ENCODE data around the gene SNAP47.
A peak's percentile ranks its signal among the peaks of the same experiment; 100 is the strongest.

SNAP47 gene

DNA sequence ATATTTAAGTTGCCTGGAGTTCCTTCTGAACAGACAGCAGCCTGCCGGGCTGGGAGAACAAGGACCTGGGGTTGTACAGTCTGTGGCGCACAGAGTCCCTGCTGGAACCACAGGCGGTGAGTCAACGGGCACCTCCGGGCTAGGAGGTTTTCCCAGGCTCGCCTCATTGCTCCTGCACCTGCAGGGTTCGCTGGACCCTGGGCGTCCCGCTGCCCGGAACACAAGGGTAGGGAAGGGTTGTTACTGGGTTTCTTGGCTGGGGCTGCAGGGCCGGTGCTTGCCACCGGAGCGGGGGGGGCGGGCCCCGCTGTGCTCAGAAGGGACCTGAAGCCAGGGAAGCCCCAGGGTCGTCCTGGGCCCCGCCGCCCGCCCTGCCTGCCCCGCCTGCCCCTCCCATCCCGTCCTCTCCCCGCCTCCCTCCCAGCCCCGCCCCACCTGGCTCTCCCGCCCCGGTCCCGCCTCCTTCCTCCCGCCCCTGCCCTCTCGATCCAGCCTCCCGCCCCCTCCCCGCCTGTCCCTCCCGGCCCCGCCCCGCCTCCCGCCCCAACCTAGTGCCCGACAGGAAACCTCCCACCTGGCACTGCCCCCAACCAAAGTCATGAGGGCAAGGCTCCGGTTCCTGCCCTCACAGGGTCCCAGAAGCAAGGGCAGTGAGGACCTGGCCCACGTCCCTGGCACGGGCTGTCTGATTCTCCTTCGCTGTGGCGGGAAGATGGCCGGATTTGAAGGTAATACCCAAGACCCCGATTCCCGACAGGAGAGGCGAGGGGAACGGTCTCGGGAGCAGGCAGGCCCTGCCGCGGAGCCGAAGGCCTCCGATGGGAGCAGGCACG, 7.0 kb upstream of the SNAP47 start:
- peak; percentile 42 for DNase-seq (ENCODE audit: low read depth)
- H3K4me3 ChIP-seq (ENCODE audit: control insufficient read depth, low read depth, low read length), result peak overlapping the region; percentile 39
- TF ChIP-seq, protein P1, sequence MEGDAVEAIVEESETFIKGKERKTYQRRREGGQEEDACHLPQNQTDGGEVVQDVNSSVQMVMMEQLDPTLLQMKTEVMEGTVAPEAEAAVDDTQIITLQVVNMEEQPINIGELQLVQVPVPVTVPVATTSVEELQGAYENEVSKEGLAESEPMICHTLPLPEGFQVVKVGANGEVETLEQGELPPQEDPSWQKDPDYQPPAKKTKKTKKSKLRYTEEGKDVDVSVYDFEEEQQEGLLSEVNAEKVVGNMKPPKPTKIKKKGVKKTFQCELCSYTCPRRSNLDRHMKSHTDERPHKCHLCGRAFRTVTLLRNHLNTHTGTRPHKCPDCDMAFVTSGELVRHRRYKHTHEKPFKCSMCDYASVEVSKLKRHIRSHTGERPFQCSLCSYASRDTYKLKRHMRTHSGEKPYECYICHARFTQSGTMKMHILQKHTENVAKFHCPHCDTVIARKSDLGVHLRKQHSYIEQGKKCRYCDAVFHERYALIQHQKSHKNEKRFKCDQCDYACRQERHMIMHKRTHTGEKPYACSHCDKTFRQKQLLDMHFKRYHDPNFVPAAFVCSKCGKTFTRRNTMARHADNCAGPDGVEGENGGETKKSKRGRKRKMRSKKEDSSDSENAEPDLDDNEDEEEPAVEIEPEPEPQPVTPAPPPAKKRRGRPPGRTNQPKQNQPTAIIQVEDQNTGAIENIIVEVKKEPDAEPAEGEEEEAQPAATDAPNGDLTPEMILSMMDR (conservative IDR thresholded peaks at IDR 0.05; ENCODE audit: control insufficient read depth, insufficient read depth, low read depth, low read length), result no peak

DNA sequence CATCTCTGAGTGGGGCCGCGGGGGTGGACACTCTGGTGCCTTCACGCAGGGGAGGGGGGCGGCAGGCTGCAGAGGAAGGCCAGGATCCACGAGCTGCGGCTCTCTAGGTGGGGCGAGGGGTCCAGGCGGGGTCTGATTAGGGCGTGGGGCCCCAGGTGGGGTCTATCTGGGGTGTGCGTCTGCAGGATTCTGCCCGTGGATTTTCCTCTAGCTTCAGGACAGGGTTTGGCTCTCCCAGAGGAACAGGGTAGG, 6.4 kb upstream of the SNAP47 start:
- H3K4me3 ChIP-seq (ENCODE audit: control insufficient read depth, low read depth, low read length), result peak overlapping the region; percentile 39
- DNase-seq (ENCODE audit: low read depth), result no peak
- TF ChIP-seq, protein P1 (conservative IDR thresholded peaks at IDR 0.05; ENCODE audit: control insufficient read depth, insufficient read depth, low read depth, low read length), result no peak

DNA sequence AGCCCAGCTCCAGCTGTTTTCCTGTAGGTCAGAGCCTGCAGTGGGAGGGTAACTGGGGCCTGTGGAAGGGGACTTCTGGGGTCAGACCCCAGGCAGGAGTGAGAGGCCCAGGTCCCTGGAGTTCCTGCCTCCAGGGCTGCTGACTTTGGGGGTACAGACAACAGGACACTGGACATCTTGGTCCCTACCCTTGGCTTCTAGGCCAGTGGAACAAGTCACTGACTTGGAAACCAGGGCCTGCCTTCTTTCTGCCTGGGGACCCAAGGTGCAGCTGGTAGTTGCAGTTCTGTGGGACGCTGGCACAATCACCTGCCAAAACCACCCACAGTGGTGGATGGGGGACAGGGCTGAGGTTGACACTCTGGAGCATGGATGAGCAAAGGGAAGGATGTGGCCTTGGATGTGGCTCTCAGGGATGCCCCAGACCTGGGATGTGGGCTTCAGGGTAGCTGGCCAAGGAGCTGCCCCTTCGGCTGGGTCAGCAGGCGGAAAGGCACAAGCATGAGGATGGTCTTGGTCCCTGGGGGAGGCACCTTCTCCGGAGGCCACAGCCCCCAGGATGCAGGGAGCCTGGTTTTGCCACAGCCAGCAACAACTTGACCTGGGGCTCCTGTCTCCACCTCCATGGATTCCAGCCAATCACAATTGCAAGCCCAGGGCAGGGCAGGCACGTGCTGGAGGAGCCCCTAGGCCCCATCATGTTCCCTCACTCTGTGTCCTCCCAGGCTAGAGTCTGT, 5.9 kb upstream of the SNAP47 start:
- TF ChIP-seq, protein P1 (conservative IDR thresholded peaks at IDR 0.05; ENCODE audit: control insufficient read depth, insufficient read depth, low read depth, low read length), result no peak
- no peak for DNase-seq (ENCODE audit: low read depth)
- H3K4me3 ChIP-seq (ENCODE audit: control insufficient read depth, low read depth, low read length), result no peak overlapping the region

DNA sequence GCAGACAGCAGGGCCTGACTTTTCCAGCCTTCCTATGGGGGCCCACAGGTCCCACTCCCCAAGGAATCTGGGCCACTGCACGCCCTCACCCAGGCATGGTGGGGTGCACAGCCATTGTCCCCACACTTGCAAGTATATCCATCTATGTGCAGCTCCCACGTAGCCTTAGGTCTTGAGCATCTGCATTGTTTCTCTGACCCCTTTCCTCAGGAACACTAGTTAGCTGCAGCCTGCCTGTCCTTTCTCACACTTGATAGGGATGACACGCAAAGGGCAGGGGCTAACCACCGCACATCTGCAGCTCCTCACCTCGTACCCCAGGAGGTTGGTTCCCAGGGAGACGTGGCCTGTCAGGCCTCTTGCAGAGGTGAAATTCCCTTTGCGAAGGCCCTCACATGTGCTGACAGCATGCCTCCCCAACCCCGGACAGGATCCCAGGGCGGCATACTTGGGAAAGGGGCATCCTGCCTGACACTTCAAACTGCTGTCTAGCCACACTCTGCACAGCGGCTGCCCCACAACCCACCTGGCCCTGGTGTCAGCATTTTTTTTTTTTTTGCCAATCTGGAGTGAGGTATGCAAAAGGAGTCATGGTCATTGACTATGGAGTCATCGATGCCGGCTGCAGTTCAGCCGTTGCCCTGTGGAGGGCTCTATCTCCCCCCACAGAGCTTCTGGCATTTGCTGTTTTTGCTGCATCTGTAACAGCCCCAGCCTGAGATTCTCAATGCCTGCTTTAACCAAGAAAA, 5.2 kb upstream of the SNAP47 start:
- peak; percentile 74 for DNase-seq (ENCODE audit: low read depth)

DNA sequence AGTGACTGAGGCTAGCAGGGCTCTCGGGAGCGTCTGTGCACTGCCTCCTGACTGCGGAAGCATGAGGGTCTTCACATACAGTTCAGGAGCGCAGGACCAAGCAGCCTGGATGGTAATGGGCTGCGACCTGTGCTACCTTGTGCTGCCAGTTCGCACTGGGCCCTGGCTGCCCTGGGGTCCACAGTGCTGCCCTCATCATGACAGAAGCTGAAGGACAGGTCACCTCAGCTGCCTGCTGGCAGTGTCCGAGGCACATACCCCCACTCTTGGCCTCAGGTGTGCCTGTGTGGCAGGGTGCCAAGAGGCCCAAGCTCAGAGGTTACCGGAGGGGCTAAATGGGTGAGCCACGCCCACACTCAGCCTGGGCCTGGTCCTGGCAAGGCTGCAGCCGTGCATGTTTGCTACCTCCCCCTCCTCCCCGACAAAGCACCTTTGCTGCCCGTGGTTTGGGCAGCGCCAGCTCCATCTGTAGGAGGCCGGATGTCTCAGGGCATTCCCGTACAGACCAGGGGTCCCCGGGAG, 4.5 kb upstream of the SNAP47 start:
- H3K4me3 ChIP-seq (ENCODE audit: control insufficient read depth, low read depth, low read length), result no peak overlapping the region
- no peak for DNase-seq (ENCODE audit: low read depth)
- TF ChIP-seq, protein P1 (conservative IDR thresholded peaks at IDR 0.05; ENCODE audit: control insufficient read depth, insufficient read depth, low read depth, low read length), result no peak

More for the DNA sequence above, 5.2 kb upstream of the SNAP47 start:
- no peak overlapping the region for H3K4me3 ChIP-seq (ENCODE audit: control insufficient read depth, low read depth, low read length)
- TF ChIP-seq, protein P1 (conservative IDR thresholded peaks at IDR 0.05; ENCODE audit: control insufficient read depth, insufficient read depth, low read depth, low read length), result peak; percentile 92

DNA sequence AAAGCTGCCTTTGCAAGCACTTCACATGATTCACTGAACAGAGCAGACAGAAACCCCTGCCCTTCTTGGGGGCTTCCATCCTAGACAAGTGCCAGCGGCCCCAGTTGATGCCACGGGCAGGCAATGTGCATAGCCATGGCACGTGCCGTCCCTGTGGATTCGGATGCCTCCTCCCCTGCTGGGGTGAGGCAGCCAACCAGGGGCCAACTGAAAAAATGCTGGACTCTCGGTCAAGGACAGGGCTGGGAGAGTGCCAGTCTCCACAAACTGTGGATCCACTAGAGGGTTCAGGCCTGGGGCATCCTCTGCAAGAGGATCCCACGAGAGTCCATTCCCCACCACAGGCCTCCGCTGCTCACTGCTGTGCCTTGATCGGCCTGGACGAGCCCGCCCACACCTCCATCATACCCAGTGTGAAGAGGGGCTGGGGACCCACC, 4.0 kb upstream of the SNAP47 start:
- H3K4me3 ChIP-seq (ENCODE audit: control insufficient read depth, low read depth, low read length), result no peak overlapping the region
- no peak for DNase-seq (ENCODE audit: low read depth)
- TF ChIP-seq, protein P1 (conservative IDR thresholded peaks at IDR 0.05; ENCODE audit: control insufficient read depth, insufficient read depth, low read depth, low read length), result no peak
